Mucosa of descending colon (tissue), 3 donors: Measurements from ENCODE around the gene NHS. TPM values are rescaled to one million over a fixed set of nuclear protein-coding genes. Genes with fewer than 3 reads are reported as not detected.

ENCODE experiments used
- ATAC-seq: fragments of 200-7000 bp; cut with Tn5 transposase; one replicate; pipeline ENCODE4 v1.9.1; 2020; ENCODE audit warnings: mild to moderate bottlenecking, moderate library complexity
- DNase-seq, 3 donors: peaks; one replicate each; pipeline ENCODE4 v3.0.0-alpha.2; 2020
- H3K36me3 ChIP-seq: fragments of 200-600 bp; one replicate; pipeline ENCODE4 v1.8.0; 2021; ENCODE audit warnings: low read depth, mild to moderate bottlenecking
- H3K4me1 ChIP-seq: fragments of 200-600 bp; one replicate; pipeline ENCODE4 v1.8.0; 2021; ENCODE audit warnings: low read depth, mild to moderate bottlenecking
- H3K4me3 ChIP-seq: fragments of 200-600 bp; one replicate; pipeline ENCODE4 v1.8.0; 2021; ENCODE audit warnings: mild to moderate bottlenecking
- H3K9me3 ChIP-seq: fragments of 200-600 bp; one replicate; pipeline ENCODE4 v1.8.0; 2021; ENCODE audit warnings: mild to moderate bottlenecking
- intact Hi-C, 2 donors: fragments of 100-400 bp; cut with DNase I in 1 of 2; cut with micrococcal nuclease in 1 of 2; formaldehyde crosslinking; loops; one replicate each; pipeline versions ENCODE4 v1.11.0 to v1.11.1; 2022; cut with DNase I, micrococcal nuclease
- total RNA-seq, 3 donors: library from RNA; stranded (reverse); fragmentation: NEBNext Ultra II Directional in 2 of 3; extraction: Animal tissue kit (Norgen Biotek cat#: 25700) in 2 of 3; gene quantifications; one replicate each; pipeline versions ENCODE4 v1.2.1 to v1.2.4, GENCODE V29; 2021 to 2023
- TF ChIP-seq, protein P1 (sequence below): fragments of 200-600 bp; IDR thresholded peaks from one replicate; pipeline ENCODE4 v1.8.0; 2022; ENCODE audit warnings: antibody characterized with exemption, mild to moderate bottlenecking
- donor health status: DM: no; HTN: no; CAD: no; lungs with moderate emphysema.
- donor health status: DM: no; HTN: no; CAD: no.
- donor health status: DM: no; HTN: yes; CAD: no.

NHS gene
- total RNA-seq, 3 donors from 2014 or later, result 1.8 to 11.7 (median 2.1) TPM

GRCh38 chrX:17462881-17463280 lies 87.9 kb downstream of the NHS start:
- intact Hi-C loops, result no loop called here
- no peak for DNase-seq

DNA sequence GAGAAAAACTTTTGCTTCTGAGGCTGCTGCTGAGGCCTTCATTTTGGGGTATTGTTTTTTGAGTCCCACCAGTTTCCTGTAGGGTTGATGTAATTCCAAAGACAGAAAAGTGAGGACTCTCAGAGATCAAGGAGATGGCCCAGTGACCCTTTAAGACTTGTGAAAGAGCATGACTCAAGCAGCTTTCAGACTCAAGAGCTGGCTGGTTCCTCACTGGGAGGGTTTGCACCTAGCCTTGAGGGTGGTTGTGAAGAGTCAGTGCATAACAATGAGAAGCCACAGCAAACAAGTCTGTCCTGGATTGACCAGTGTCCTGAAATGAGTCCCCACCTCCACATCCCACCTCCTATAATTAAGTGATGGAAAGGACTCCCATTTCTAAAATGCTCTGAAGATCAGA lies 89.2 kb downstream of the NHS start:
- ATAC-seq, result no peak
- no peak for DNase-seq
- H3K36me3 ChIP-seq, result no peaks in the 10 kb centered on the region
- intact Hi-C loops, result no loop called here
- H3K4me1 ChIP-seq, result no peaks in the 10 kb centered on the region
- no peaks in the 10 kb centered on the region for H3K9me3 ChIP-seq
- no peak overlapping the region for H3K4me3 ChIP-seq
- TF ChIP-seq, protein P1, sequence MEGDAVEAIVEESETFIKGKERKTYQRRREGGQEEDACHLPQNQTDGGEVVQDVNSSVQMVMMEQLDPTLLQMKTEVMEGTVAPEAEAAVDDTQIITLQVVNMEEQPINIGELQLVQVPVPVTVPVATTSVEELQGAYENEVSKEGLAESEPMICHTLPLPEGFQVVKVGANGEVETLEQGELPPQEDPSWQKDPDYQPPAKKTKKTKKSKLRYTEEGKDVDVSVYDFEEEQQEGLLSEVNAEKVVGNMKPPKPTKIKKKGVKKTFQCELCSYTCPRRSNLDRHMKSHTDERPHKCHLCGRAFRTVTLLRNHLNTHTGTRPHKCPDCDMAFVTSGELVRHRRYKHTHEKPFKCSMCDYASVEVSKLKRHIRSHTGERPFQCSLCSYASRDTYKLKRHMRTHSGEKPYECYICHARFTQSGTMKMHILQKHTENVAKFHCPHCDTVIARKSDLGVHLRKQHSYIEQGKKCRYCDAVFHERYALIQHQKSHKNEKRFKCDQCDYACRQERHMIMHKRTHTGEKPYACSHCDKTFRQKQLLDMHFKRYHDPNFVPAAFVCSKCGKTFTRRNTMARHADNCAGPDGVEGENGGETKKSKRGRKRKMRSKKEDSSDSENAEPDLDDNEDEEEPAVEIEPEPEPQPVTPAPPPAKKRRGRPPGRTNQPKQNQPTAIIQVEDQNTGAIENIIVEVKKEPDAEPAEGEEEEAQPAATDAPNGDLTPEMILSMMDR, result no peak

More at GRCh38 chrX:17462881-17463280, 87.9 kb downstream of the NHS start:
- TF ChIP-seq, protein P1, result no peak
- Histone ChIP-seq H3K4me3 (no peak overlapping the region), H3K36me3 (no peaks in the 10 kb centered on the region), H3K4me1 (no peaks in the 10 kb centered on the region), H3K9me3 (no peaks in the 10 kb centered on the region)
- ATAC-seq, result no peak

- ATAC-seq (no peak), DNase-seq (no peak)
- no peaks in the 10 kb centered on the region for H3K9me3 ChIP-seq
- TF ChIP-seq, protein P1, result no peak
- H3K36me3 ChIP-seq, result no peaks in the 10 kb centered on the region
- no peak overlapping the region for H3K4me3 ChIP-seq
- no peaks in the 10 kb centered on the region for H3K4me1 ChIP-seq
- intact Hi-C loops, result no loop called here
Measured at GRCh38 chrX:17465201-17465600, 90.2 kb downstream of the NHS start.

DNA sequence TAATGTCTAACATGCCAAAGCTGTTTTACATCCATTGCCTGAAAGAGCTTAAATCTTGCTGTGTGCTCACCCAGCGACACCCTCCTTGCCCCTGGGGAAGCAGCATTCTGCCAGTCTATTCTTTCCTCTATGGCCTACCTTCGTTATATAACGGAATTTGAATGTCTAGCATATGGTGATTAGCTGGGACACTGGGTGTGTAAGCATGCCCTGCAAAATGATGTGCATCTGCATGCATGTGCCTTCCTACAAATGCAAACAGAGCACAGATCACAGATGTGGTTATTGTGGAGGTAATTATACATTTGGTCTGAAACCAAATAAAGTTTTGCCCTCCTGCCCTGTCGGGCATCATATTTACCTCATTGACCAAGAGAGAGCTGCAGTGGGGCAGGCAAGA lies 90.8 kb downstream of the NHS start:
- intact Hi-C loops, result no loop called here
- no peak for DNase-seq
- no peak for ATAC-seq
- Histone ChIP-seq H3K9me3 (no peaks in the 10 kb centered on the region), H3K36me3 (no peaks in the 10 kb centered on the region), H3K4me1 (no peaks in the 10 kb centered on the region), H3K4me3 (no peak overlapping the region)
- TF ChIP-seq, protein P1, result no peak

DNA sequence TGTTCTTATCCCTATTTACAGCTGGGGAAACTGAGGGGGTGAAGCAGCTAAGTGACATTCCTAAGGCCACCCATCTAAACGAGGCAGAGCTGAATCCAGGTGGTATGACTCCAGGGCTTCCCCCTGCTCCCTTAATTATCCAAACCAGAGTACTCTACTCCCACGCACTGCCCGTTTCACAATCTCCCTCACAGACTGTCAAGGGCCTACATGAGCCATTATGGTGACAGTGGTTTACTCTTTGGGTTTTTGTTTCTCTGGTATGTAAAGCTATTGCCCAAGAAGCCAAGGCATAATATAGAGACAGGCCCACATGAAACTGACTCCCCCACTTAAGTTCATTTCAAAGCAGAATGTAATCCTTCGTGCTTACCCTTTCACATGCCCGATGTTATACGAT lies 95.1 kb downstream of the NHS start:
- ATAC-seq (no peak), DNase-seq (no peak)
- Histone ChIP-seq H3K36me3 (no peaks in the 10 kb centered on the region), H3K9me3 (no peaks in the 10 kb centered on the region), H3K4me3 (no peak overlapping the region), H3K4me1 (no peaks in the 10 kb centered on the region)
- TF ChIP-seq, protein P1, result no peak
- intact Hi-C loops, result no loop called here

DNA sequence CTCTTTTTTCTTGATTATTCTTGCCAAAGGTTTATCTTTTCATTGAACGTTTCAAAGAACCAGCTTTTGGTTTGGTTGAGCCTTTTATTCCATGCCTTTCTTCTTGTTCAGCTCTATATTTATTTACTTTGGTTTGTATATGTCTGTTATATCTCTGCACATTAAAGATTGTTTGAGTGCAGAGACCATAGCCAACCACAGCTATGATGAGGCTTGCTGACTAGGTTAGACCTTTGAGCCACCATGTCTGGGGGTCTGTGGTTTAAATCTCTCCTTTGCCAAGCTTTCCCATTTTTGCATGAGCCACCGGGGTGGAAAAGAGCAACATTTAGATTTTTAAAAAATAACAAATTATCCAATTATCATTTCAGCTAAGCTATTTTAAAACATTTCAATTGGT lies 96.1 kb downstream of the NHS start:
- no peaks in the 10 kb centered on the region for H3K4me1 ChIP-seq
- H3K36me3 ChIP-seq, result no peaks in the 10 kb centered on the region
- no peak overlapping the region for H3K4me3 ChIP-seq
- no peak for DNase-seq
- ATAC-seq, result no peak
- intact Hi-C loops, result no loop called here
- TF ChIP-seq, protein P1, result no peak
- H3K9me3 ChIP-seq, result no peaks in the 10 kb centered on the region
